ENCODE measurements around the gene NRXN3. TPM values are rescaled to one million over a fixed set of nuclear protein-coding genes. Genes with fewer than 3 reads are reported as not detected.

Gene NRXN3
- total RNA-seq, 1 experiment from 2014 or later = not detected

DNA sequence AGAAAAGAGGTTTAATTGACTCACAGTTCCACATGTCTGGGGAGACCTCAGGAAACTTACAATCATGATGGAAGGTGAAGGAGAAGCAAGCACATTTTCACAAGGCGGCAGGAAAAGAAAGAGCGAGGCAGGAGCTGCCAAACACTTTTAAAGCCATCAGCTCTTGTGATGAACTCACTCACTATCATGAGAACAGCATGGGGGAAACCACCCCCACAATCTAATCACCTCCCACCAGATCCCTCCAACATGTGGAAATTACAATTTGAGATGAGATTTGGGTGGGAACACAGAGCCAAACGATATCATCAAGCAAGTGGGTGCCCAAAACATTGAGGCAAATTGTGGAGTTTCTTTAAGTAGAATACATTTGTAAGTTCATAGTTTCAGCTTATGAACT, 1083.4 kb downstream of the NRXN3 start:
- DNase-seq (ENCODE audit: low read depth, low spot score) = no peak
- H3K27me3 ChIP-seq (ENCODE audit: insufficient read depth, low read length) = no peaks in the 10 kb centered on the region
- no peaks in the 10 kb centered on the region for H3K79me2 ChIP-seq (ENCODE audit: insufficient read depth, low read length)
- RAD21 ChIA-PET (ENCODE audit: low non-redundant PET in 1 of 2, low total read pairs in 2 of 2, uncharacterized antibody in 2 of 2, unreplicated experiment in 2 of 2) = no interaction called here
- no peak overlapping the region for H2AFZ ChIP-seq (ENCODE audit: low read depth, low read length, poor library complexity, severe bottlenecking)
- BruUV-seq (replicated peaks) = no TSS peak
- H3K9me3 ChIP-seq (ENCODE audit: control insufficient read depth in 1 of 2, insufficient read depth in 1 of 2, low read depth in 1 of 2, low read length in 2 of 2) = peaks cover 16 to 28% of the 10 kb centered on the region in 2 experiments; a peak in 2 of 4 replicates
- no peaks in the 10 kb centered on the region for H4K20me1 ChIP-seq (ENCODE audit: insufficient read depth)
- TF ChIP-seq EZH2phosphoT487 (IDR thresholded peaks at IDR 0.05; ENCODE audit: borderline replicate concordance) (no peak), SP1 (IDR thresholded peaks at IDR 0.05; ENCODE audit: low read depth) (no peak), RAD21 (IDR thresholded peaks at IDR 0.05; ENCODE audit: low read depth) (no peak)
- TF ChIP-seq, protein P1, sequence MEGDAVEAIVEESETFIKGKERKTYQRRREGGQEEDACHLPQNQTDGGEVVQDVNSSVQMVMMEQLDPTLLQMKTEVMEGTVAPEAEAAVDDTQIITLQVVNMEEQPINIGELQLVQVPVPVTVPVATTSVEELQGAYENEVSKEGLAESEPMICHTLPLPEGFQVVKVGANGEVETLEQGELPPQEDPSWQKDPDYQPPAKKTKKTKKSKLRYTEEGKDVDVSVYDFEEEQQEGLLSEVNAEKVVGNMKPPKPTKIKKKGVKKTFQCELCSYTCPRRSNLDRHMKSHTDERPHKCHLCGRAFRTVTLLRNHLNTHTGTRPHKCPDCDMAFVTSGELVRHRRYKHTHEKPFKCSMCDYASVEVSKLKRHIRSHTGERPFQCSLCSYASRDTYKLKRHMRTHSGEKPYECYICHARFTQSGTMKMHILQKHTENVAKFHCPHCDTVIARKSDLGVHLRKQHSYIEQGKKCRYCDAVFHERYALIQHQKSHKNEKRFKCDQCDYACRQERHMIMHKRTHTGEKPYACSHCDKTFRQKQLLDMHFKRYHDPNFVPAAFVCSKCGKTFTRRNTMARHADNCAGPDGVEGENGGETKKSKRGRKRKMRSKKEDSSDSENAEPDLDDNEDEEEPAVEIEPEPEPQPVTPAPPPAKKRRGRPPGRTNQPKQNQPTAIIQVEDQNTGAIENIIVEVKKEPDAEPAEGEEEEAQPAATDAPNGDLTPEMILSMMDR (IDR thresholded peaks at IDR 0.05 in 2 of 3, conservative IDR thresholded peaks at IDR 0.05 in 1 of 3; ENCODE audit: borderline replicate concordance in 1 of 3, insufficient read depth in 1 of 3, low read depth in 2 of 3, low read length in 2 of 3) = no peak
- TF ChIP-seq, protein P2, sequence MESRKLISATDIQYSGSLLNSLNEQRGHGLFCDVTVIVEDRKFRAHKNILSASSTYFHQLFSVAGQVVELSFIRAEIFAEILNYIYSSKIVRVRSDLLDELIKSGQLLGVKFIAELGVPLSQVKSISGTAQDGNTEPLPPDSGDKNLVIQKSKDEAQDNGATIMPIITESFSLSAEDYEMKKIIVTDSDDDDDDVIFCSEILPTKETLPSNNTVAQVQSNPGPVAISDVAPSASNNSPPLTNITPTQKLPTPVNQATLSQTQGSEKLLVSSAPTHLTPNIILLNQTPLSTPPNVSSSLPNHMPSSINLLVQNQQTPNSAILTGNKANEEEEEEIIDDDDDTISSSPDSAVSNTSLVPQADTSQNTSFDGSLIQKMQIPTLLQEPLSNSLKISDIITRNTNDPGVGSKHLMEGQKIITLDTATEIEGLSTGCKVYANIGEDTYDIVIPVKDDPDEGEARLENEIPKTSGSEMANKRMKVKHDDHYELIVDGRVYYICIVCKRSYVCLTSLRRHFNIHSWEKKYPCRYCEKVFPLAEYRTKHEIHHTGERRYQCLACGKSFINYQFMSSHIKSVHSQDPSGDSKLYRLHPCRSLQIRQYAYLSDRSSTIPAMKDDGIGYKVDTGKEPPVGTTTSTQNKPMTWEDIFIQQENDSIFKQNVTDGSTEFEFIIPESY (IDR thresholded peaks at IDR 0.05; ENCODE audit: extremely low read depth, insufficient replicate concordance, low read length) = no peak
- H3K4me1 ChIP-seq (ENCODE audit: control insufficient read depth in 1 of 2, insufficient read depth in 2 of 2, low read length in 2 of 2) = no peaks in the 10 kb centered on the region
- CTCF ChIA-PET = no interaction called here
- H3K4me3 ChIP-seq (replicated peaks in 1 of 2; ENCODE audit: low read depth in 1 of 2, low read length in 2 of 2) = no peak overlapping the region
- H3K27ac ChIP-seq (ENCODE audit: low read depth, low read length) = no peak overlapping the region
- intact Hi-C loops (cut with micrococcal nuclease) = no loop called here
- POLR2A ChIA-PET = no interaction called here
- no peaks in the 10 kb centered on the region for H3K9me2 ChIP-seq (ENCODE audit: insufficient read depth)
- no peaks in the 10 kb centered on the region for H3K36me3 ChIP-seq (ENCODE audit: control insufficient read depth in 1 of 2, insufficient read depth in 2 of 2, low read length in 2 of 2)
- no peak overlapping the region for H3K9ac ChIP-seq (ENCODE audit: low read length)
- ATAC-seq = no peak
- no peak overlapping the region for H3K4me2 ChIP-seq (ENCODE audit: low read length)

All from HCT116 (cell line).